GM12801 (cell line): ENCODE results near the gene ZMAT2.

ENCODE experiments used
- TF ChIP-seq, protein P1 (sequence below): IDR thresholded peaks from one replicate; pipeline ENCODE4 v1.5.1; 2011; ENCODE audit warnings: control low read depth; ENCODE audit not compliant: insufficient read length; ENCODE audit errors: extremely low read depth

Gene ZMAT2

GRCh38 chr5:140700177-140701144 lies at the start of gene ZMAT2:
TSS of gene ZMAT2 (plus strand) at chr5:140700447. CDS start at chr5:140700461, 14 bp downstream.
- TF ChIP-seq, protein P1, sequence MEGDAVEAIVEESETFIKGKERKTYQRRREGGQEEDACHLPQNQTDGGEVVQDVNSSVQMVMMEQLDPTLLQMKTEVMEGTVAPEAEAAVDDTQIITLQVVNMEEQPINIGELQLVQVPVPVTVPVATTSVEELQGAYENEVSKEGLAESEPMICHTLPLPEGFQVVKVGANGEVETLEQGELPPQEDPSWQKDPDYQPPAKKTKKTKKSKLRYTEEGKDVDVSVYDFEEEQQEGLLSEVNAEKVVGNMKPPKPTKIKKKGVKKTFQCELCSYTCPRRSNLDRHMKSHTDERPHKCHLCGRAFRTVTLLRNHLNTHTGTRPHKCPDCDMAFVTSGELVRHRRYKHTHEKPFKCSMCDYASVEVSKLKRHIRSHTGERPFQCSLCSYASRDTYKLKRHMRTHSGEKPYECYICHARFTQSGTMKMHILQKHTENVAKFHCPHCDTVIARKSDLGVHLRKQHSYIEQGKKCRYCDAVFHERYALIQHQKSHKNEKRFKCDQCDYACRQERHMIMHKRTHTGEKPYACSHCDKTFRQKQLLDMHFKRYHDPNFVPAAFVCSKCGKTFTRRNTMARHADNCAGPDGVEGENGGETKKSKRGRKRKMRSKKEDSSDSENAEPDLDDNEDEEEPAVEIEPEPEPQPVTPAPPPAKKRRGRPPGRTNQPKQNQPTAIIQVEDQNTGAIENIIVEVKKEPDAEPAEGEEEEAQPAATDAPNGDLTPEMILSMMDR: no peak

DNA sequence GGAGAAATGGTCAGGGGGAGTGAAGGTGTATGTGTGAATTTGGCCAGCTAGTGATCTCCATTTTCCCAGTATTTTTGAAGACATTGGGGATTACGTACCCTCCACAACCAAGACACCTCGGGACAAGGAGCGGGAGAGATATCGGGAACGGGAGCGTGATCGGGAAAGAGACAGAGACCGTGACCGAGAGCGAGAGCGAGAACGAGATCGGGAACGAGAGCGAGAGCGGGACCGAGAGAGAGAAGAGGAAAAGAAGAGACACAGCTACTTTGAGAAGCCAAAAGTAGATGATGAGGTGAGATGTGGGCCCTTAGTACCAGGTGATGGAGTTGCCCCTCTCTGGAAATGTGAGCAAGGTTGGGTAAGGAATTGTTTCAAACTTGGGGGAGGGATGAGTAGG lies 41.4 kb upstream of the ZMAT2 start:
- TF ChIP-seq, protein P1: no peak

GRCh38 chr5:140664030-140664358 lies 36.3 kb upstream of the ZMAT2 start:
- TF ChIP-seq, protein P1: no peak

DNA sequence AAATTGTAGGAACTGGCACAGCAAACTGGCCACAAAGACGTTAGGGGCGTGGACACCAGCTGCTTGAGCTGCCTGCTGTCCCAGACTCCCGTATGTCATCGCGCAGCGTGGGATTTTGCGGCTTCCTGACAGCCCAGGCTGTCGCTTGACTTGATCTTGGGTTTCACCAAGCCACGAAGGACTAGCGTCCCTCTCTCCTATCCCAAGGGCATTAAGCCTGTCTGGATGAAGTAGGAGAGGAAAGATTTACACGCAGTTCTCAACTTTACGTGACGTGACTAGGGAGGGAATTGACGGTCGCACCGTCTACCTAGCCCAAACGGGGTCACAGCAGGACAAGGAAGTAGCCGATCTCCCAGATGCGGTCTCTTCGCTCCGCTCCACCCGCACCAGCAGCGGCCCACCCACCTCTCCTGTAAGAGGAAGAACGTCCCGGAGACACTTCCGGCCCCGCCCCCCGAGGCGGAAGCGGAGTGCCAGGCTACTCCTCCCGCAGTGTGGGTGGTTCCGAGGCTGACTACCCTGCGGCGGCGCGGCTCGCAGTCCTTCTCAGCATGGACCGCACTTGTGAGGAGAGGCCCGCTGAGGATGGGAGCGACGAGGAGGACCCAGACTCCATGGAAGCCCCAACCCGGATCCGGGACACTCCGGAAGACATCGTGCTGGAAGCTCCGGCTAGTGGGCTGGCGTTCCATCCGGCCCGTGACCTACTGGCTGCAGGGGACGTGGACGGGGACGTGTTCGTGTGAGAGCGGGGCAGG lies 35.7 kb upstream of the ZMAT2 start, which contains the start of gene WDR55:
Gene WDR55, plus strand, starts transcription at position 546 of the 761 bp plus-strand sequence. Its CDS starts 9 bp downstream, at position 555.
- TF ChIP-seq, protein P1: no peak

- TF ChIP-seq, protein P1: no peak
Observed at GRCh38 chr5:140671472-140672125, 28.6 kb upstream of the ZMAT2 start.

DNA sequence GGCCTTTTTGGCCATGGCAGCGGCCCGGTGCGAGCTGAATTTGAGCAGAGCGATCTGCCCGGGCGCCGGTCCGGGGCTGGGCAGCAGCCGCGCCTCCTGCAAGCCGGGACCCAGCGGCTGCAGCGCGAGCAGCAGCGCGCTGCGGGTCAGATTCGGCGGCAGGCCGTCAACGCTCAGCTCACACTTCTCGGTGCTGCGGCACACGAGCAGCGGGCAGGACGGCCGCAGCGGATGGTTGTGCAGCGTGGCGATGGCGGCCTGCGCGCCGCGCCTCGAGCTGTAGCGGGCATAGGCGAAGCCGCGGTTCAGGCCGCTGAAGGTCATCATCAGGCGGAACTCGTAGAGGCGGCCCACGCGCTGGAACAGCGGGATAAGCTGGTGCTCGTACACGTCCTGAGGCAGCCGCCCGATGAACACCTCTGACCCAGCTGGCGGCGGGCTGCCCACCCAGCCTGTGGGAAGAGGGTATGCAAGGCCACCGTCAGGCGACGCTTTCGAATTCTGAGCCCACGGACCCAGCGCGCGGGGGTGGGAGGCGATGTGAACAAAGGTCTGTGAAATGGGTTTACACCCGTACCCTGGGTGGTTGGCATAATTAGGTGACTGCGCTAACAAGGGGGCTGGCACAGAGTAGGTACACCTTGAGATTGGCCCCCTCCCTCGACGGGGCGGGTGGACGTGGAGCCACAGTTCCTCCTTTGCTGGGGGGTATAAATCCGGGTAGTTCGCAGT lies 27.6 kb upstream of the ZMAT2 start:
- TF ChIP-seq, protein P1: no peak
